HG03066 (cell line): Measurements from ENCODE around the gene VENTX.
A peak's percentile ranks its signal among the peaks of the same experiment; 100 is the strongest.
"Not testable (repeated sequence)": the region's sequence is repeated elsewhere in the genome, so short reads cannot be mapped to it uniquely, and the experiment has no call there.

ENCODE experiments used
- ATAC-seq: cut with Tn5 transposase; IDR thresholded peaks from one replicate; pipeline ENCODE4 v1.9.1; 2021; ENCODE audit warnings: low read depth; ENCODE audit not compliant: unreplicated experiment

VENTX gene

DNA sequence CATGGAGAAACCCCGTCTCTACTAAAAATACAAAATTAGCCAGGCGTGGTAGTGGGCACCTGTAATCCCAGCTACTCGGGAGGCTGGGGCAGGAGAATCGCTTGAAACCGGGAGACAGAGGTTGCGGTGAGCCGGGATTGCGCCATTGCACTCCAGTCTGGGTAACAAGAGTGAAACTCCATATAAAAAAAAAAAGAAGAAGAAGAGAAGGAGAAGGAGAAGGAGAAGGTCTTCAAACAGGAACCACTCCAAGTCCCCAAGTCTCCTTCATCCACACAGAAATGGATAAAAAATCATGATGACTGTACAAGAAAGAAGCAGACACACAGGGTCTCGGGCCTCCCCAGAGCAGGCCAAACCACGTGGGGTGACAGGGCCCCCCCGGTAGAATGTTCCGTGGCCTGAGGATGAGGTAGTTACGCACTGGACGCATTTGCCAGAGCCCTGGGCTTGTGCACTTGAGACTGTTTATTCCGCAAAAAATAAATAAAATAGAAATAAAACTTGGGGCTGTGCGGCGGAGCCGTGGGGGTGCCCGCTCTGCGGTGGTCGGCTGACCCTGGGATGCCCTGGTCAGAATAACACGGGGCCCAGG lies 15.8 kb downstream of the VENTX start:
- no peak for ATAC-seq

DNA sequence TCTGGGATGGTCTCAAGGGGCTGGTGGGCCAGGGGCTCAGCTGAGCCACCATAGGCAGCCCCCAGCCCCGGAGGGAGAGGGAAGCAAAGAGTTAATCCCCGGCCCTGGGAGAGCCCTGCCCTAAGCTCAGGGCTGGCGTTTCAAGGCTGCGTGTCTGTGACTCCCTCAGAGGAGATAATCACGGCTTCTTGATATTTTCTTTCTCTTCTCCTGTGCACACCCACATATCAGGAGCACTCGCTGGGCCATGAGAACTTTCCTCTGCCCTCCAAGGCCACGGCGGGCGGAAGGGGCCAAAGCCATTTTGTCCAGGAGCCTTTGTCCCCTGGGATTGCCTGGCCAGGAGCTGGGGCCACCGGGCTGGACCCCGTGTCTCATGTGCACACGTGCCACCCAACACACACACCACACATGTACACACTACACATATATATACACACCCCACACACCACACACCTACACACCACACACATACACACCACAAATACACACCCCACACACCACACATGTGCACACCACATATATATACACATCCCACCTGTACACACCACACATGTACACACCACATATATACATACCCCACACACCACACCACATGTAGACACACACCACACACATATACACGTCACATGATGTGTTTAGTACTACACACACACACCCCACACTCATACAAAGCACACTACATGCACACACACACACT lies 16.9 kb downstream of the VENTX start:
- ATAC-seq = no peak

DNA sequence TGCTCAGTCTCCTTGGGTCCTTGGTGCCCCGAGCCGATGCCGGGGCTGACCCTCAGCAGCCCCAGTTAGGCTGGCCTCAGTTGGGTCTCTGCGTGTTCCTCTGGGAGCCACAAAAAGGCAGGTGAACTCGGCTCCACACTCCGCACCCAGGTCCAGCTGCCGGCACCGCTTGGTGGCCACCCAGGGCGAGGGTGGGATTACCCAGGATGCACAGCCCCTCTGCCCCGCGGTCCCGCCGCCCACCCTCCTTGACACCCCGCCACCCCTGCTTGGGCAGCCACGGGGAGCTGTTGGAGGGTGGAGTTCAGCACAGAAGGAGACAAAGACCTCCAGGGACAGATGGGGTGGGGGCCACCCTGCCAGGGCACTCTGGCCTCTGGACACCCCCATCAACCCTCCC lies 17.7 kb downstream of the VENTX start:
- ATAC-seq = no peak

DNA sequence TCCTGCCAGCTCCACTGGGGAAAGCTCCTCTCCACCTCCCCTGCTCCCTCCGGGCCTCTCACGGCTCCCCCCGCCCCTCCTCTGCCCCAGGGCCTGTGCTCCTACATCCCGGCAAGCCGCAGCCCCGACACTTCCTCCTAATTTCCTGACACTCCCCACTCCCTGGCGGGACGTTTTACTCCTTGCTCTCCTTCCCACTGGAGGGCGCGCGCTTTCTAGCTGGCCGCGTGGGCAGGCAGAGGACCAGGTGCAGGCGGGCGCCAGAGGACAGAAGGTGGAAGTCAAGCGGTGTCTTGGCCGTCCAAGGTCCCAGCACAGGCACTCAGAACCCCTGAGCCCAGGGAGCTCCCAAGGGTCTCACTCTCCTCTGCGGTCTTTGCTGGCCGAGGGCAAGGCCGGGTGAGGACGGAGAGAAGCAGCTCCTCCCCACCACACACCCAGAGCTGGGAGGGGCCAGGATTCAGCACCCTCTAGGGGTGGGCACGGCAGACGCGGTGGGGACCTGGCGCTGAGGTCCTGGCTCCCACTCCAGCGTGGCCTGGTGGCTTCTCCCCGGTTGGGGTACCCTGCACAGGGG lies 19.9 kb downstream of the VENTX start:
- no peak for ATAC-seq

DNA sequence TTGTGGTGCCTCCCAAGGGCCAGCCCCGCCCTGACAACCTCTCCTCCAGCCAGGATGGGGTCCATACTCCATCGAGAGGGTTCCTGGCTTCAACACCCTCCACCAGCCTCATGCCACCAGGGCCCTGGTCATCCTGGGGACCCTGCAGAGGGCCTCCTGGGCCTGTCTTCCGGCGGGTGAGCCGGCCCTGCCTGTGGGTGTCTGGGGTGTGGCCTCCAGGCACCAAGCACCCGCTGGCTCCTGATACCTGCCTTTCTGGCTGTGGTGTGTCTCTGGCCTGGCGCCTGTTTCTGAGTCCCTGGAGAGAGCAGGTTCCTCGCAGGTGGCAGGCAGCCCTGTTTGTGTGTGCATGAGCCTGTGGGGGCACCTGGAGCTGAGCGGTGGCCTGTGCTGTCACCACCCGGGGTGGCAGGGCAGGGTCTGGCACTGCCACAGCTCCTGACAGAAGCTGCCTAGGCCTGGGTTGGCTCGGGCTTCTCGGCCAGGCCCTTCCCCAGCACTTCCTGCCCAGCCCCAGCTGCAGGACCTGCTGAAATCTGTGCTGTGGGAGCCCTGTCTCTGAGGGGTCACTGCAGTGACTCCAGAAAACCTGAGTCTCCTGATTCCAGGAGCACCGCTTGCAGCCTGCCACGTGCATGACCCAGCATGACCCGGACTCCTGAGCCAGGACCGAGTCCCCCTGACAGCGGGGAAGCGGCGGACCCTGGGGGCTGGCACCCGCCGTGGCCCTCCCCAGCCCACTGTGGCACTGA lies 20.6 kb downstream of the VENTX start:
- ATAC-seq = no peak

DNA sequence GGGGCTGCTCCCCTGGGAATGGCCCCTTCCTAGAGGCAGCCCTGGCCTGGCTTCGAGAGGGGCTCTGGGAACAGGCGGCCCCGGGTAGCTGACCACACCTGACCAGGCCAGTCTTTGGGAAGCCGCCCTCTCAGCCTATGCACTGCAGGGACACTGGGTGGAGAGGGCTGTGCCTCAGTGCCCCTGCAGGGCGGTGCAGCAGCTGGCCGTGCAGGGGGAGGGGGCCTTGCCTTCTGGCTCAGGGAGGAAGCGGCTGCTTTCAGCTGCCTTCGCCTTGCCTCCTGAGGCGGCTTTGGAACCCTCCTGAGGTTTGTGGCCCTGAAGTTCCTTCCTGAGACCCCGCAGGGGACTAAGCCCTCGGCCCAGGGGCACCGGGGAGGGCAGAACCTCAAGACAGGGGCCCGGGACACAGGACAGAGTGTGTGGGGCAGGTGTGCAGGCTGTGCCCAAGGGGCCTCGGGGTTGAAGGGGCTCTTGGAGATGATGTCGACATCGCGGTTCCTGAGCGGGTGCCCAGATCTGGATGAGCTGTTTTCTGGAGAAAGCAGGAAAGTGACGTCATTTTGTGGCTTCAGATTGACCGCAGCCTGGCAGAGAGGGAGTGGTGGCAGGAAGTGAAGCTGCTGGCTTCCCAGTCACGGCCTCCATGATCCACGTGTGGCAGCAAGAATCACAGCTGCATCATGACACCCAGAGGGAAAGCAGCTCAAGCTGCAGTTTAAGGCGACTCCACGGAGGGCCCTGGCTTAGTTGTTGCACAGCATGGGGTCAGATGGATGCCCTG lies 21.4 kb downstream of the VENTX start:
- no peak for ATAC-seq

DNA sequence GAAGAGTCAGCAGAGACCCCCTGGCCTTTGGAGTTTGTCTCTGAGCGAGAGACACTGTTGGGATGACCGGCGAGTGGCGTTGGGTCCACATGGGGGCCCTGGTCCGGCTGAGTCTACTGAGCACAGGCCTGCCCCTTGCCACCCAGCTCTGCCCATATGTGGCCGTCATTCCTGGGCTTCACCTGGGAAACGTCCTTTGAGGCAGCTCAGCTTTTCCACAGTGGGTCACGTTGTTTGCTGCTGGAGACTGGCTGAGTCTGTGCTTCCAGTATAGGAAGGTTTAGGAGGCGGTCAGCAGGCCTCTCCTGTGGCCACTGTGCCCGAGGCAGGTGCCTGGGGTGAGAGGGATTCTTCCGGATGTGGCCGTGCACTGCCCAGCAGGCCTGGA lies 21.9 kb downstream of the VENTX start:
- ATAC-seq = no peak

DNA sequence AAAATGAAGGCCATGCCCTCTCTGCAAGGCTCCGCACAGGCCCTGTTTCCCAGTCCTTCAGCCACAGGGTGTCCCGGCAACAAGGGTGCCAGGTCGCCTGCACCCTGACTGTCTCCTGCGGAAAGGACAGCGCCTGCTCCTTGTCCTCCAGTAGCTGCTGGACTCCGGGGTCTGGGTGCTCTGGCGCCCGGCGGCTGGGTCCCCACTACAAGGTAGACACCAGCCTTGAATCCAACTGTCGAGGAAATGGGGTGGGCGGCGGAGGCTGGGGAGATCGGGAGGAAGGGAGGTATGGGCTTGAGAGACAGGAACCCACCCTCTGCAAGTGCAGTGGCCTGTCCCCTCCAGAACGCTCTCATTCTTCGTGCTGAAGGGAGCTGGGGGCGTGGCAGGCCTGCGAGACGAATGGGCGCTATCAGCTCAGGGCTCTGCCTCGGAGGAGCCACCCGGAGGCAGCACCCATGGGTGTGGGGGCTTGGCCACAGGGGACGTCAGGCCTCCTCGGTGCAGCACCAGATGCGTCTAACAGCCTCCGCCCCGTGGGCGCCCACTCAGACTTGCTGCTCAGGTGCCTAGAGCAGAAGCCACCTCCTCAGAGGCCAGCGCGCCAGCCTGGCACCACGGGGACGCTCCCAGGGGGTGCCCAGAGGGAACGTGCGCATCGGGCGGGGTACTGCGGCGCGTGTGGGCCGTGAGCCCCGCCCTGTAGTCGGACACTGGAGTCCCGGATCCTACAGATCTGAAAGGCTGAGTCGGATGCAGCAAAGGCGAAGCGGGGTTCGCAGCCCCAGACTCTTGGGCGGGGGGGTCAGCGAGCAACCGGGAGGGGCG lies 23.5 kb downstream of the VENTX start:
- ATAC-seq = peak; percentile 51

DNA sequence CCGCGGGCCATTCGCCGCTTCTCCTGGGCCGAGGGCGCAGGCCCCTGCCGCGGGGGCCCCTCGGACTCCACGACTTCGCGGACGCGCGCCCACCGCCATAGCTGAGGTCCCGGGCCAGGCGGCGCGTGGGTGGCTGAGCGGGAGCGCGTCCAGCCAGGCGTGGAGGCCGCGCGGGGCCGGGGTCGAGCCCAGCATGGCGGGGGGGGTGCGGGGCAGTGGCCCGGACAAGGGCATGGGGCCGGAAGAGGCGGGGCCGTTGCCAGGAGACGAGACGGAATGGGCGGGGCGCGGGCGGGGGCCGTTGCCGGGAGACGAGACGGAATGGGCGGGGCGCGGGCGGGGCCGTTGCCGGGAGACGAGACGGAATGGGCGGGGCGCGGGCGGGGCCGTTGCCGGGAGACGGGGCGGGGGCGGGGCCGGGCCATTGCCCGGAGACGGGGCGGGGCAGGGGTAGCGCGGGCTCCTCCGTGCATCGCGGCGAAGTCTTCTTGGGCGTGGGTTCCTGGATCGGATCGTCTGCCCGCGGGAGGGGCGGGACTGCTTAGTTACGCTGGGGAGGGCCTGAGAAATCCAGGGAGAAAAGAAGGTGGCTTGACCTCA lies 24.2 kb downstream of the VENTX start:
- ATAC-seq = peak; percentile 45

DNA sequence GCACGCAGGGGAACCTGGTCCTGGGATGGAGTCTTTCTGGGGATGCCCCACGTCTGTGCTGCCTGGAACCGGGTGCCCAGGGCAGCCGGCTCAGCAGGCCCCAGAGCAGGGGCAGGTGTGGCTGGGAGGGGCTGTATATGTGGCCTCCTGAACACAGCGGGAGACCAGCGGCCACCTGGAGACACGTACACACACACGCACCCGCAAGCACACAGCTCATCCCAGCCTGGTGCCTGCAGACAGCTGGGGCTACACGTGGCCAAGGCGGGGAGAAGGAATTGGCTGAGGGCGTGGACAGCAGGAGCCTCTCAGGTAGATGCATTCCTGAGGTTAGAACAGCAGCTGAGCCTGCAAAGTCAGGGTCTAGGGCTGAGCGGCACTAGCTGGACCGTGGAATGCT lies 25.0 kb downstream of the VENTX start:
- ATAC-seq = no peak

DNA sequence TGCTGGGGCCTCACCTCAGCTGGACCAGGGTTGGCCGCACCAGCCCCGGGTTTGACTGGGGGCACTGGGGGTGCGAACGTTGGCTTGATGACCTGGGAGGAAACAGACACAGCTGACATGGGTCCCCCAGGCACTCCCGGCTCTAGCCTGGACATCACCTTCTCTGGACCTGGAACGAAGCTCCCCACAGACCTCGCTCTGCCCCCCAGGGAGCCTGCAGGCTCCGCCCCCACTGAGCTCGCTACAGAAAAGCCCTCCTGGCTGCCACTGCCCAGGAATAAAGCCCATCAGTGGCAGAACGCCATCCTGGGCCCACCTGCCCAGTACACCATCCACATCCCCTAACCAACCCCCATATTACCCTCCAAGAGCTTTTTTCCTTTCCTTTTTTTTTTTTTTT lies 26.0 kb downstream of the VENTX start:
- no peak for ATAC-seq

DNA sequence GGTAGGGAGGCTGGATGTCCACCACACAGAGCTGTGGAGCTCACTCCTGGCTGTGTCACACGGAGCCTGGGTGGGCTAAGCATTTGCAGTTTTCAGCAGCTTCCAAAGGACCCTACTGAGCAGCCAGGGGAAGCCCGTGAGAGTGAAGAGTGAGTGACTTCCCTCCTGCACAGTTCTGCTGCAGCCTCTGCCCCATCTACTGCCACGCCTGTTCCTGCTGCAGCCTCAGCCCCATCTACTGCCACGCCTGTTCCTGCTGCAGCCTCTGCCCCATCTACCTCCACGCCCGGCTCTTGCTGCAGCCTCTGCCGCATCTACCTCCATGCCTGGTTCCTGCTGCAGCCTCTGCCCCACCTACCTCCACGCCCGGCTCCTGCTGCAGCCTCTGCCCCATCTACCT lies 26.8 kb downstream of the VENTX start:
- ATAC-seq = no peak

DNA sequence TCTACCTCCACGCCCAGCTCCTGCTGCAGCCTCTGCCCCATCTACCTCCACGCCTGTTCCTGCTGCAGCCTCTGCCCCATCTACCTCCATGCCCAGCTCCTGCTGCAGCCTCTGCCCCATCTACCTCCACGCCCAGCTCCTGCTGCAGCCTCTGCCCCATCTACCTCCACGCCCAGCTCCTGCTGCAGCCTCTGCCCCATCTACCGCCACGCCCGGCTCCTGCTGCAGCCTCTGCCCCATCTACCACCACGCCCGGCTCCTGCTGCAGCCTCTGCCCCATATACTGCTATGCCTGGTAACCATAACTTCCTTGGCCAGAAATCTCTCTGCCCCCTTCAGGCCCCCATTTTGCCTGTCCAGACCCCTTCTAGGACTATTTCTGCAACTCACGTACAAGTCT lies 27.4 kb downstream of the VENTX start:
- ATAC-seq = not testable (repeated sequence)

DNA sequence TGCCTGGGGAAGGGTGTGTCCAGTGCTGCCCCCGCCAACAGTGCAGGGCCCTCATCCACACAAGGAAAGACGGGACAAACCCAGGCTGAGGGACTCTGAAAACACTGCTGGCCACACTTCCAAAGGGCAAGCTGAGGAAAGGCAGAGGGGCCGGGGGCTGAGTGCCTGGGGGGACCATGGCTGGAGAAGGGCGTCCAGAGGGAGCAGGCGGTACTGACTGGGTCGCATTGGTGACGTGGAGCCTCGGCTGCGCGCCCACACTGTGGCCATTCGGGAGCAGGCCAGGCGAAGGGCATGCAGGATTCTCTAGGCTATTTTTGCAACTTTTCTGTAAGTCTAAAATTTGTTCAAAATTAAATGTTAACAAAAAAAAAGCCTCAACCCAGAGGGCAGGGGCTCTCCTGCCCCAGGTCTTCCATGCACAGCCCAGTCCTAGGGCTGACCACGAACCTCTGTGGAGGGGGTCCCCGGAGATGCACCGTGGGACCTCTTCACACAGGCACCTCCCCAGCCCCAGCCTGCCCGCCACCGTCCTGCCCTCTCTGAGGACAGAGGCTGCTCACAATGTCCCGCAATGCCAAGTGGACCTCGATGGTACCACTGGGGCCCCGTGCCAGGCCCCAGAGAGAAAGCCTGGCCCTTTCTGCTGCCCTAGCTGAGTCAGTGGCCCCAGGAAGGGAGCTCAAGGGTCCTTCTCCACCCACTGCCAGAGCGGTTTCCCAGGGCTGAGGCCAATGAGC lies 28.6 kb downstream of the VENTX start:
- no peak for ATAC-seq

DNA sequence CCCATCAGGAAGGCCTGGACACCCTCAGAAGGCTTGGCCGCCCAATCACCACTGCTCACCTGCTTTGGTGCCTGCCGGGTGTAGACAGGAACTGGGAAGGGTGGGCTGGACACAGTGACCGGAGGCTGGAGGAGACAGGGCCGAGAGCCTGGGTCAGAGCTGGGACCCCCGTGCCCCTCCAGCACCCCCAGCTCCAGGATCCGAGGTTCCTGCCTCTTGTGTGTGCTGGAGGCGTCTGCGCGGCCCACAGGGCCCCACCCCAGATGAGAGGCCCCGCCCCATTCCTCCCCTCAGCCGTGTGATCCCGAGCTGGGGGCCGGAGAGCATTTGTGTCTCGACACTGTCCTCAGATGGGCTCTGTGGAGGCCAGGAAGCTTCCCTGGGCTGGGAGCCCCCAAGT lies 29.6 kb downstream of the VENTX start:
- no peak for ATAC-seq

DNA sequence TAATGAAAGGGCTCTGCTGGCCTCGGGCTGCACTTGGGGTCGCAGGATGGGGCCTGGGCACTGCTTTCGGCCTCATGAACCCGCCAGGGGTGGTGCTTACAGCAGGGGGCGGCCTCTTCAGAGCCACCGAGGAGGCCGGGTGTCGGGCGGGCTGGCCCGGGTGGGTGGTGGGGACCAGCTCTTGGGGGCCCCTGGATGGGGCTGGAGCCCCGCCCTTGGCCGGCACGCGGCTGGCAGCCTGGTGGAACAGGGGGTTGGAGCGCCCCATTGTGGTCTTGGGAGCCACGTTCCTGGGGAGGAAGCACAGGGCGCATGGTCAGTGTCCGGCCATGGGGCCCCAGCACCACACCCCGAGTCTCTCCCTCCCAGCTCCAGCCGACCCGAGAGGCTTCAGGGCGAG lies 30.2 kb downstream of the VENTX start:
- ATAC-seq = no peak

DNA sequence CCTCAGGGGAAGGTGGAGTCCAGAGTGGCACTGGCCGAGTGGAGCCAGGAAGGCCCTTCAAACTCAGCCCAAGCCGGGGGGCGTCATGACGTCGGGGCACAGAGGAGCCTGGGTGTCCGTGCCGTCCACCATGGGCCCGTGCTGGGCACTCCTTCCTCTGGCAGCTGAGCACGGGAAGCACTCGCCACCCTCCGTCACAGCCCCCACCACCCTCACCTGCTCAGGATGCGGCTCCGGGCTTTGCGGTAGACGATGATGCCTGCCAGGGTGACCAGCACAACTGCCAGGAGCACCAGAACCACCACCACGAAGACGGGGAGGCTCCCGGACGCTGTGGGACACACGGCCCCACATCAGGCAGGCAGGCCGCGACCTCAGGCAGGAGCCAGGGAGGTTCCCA lies 30.9 kb downstream of the VENTX start:
- no peak for ATAC-seq

DNA sequence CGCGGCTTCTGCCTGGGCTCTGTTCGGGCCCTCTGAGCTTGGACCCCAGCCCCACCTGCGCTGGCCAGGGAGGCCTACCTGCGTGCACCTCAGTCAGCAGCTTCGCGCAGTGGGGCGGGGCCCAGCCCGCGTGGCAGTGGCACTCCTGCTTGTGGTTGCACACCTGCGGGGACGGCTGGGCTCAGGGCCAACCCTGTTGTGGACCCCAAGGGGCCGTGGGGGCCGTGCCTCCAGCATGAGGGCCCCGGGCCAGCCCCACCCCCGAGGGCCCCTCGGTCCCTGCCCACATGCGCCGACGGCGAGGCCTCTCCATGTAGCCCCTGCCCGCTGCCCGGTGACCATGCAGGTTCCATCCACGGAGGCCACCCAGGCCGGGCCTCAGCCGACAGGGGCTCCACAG lies 31.7 kb downstream of the VENTX start:
- ATAC-seq = no peak

DNA sequence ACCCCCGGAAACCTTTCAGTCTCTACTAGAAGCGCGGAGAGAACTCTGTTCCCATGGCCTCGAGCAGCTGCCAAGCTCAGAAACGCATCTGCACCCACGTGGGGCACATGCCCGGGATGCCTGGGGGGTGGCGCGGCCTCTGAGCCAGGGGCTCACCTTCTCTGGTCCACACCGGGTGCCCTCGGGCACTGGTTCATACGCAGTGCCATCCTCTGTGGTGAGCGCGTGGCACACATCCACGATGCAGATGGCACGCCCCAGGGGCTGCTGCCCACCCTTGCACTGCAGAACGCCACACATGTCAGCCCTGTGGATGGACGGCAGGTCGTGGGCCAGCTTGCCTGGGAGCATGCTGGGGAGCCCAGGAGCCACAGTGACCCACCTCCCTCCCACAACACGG lies 32.5 kb downstream of the VENTX start:
- ATAC-seq = no peak
